Astrocyte (in vitro differentiated cells and primary cell): ENCODE measurements around the gene ANKRD12. TPM values are rescaled to one million over a fixed set of nuclear protein-coding genes. Genes with fewer than 3 reads are reported as not detected.

Experiments
- DNase-seq: peaks from one replicate; pipeline ENCODE4 v3.0.0-alpha.2; 2010; ENCODE audit warnings: low read depth
- FAIRE-seq: peaks from 2 replicates; lab custom pipeline; 2011; peaks lifted over from hg19 to GRCh38; lab: Jason Lieb, UNC
- H2AFZ ChIP-seq: 2 replicates; pipeline ENCODE4 v1.6.0; 2012; ENCODE audit warnings: low read depth, low read length, inconsistent platforms
- H3K27ac ChIP-seq: 2 replicates; pipeline ENCODE4 v1.5.1; 2011; ENCODE audit warnings: low read depth, low read length, inconsistent platforms
- H3K27me3 ChIP-seq: 2 replicates; pipeline ENCODE4 v1.6.0; 2011; ENCODE audit warnings: low read length, inconsistent platforms; ENCODE audit not compliant: insufficient read depth
- H3K36me3 ChIP-seq: 2 replicates; pipeline ENCODE4 v1.5.1; 2011; ENCODE audit warnings: low read length, inconsistent platforms; ENCODE audit not compliant: insufficient read depth
- H3K4me1 ChIP-seq: 2 replicates; pipeline ENCODE4 v1.5.1; 2011; ENCODE audit warnings: low read length, inconsistent platforms; ENCODE audit not compliant: insufficient read depth
- H3K4me2 ChIP-seq: 2 replicates; pipeline ENCODE4 v1.6.0; 2012; ENCODE audit warnings: low read length, inconsistent platforms
- H3K4me3 ChIP-seq: 2 replicates; pipeline ENCODE4 v1.5.1; 2011; ENCODE audit warnings: low read depth, mild to moderate bottlenecking, low read length, inconsistent platforms; ENCODE audit not compliant: insufficient read depth
- H3K79me2 ChIP-seq: 2 replicates; pipeline ENCODE4 v1.6.0; 2012; ENCODE audit warnings: mild to moderate bottlenecking, low read length, inconsistent platforms; ENCODE audit not compliant: insufficient read depth
- H3K9ac ChIP-seq: 2 replicates; pipeline ENCODE4 v1.6.0; 2012; ENCODE audit warnings: mild to moderate bottlenecking, low read length, inconsistent platforms
- H3K9me3 ChIP-seq: 2 replicates; pipeline ENCODE4 v1.5.1; 2012; ENCODE audit warnings: low read depth, mild to moderate bottlenecking, low read length, inconsistent platforms; ENCODE audit not compliant: insufficient read depth
- H4K20me1 ChIP-seq: 2 replicates; pipeline ENCODE4 v1.6.0; 2012; ENCODE audit warnings: low read length, inconsistent platforms; ENCODE audit not compliant: insufficient read depth
- H3K27ac Mint-ChIP-seq: one replicate; pipeline ENCODE4 v1.8.0; 2021; ENCODE audit warnings: mild to moderate bottlenecking, mixed read lengths; ENCODE audit not compliant: unreplicated experiment
- H3K27me3 Mint-ChIP-seq: one replicate; pipeline ENCODE4 v1.8.0; 2021; ENCODE audit warnings: low read depth, mixed read lengths; ENCODE audit not compliant: unreplicated experiment
- H3K36me3 Mint-ChIP-seq: one replicate; pipeline ENCODE4 v1.8.0; 2021; ENCODE audit warnings: low read depth, mixed read lengths; ENCODE audit not compliant: unreplicated experiment
- H3K4me1 Mint-ChIP-seq: one replicate; pipeline ENCODE4 v1.8.0; 2021; ENCODE audit warnings: low read depth, mixed read lengths; ENCODE audit not compliant: unreplicated experiment
- H3K4me3 Mint-ChIP-seq: one replicate; pipeline ENCODE4 v1.8.0; 2021; ENCODE audit warnings: mild to moderate bottlenecking, moderate library complexity, mixed read lengths; ENCODE audit not compliant: unreplicated experiment
- H3K9me3 Mint-ChIP-seq: one replicate; pipeline ENCODE4 v1.8.0; 2021; ENCODE audit warnings: mild to moderate bottlenecking, mixed read lengths; ENCODE audit not compliant: unreplicated experiment
- EZH2 ChIP-seq: IDR thresholded peaks from 2 replicates; pipeline ENCODE4 v1.6.1; 2012; ENCODE audit warnings: mild to moderate bottlenecking, low read length, inconsistent platforms; ENCODE audit not compliant: insufficient read depth
- total RNA-seq: library from RNA; stranded (reverse); gene quantifications from 2 replicates; pipeline ENCODE4 v1.2.1, GENCODE V29; 2021
- TF ChIP-seq, protein P1 (sequence below): IDR thresholded peaks from 2 replicates; pipeline ENCODE4 v1.5.1; 2011; ENCODE audit warnings: low read depth, mild to moderate bottlenecking, inconsistent platforms, low read length, moderate library complexity; ENCODE audit not compliant: insufficient read depth

The ANKRD12 gene
- total RNA-seq, 1 donor from 2014 or later = 24.4 TPM

DNA sequence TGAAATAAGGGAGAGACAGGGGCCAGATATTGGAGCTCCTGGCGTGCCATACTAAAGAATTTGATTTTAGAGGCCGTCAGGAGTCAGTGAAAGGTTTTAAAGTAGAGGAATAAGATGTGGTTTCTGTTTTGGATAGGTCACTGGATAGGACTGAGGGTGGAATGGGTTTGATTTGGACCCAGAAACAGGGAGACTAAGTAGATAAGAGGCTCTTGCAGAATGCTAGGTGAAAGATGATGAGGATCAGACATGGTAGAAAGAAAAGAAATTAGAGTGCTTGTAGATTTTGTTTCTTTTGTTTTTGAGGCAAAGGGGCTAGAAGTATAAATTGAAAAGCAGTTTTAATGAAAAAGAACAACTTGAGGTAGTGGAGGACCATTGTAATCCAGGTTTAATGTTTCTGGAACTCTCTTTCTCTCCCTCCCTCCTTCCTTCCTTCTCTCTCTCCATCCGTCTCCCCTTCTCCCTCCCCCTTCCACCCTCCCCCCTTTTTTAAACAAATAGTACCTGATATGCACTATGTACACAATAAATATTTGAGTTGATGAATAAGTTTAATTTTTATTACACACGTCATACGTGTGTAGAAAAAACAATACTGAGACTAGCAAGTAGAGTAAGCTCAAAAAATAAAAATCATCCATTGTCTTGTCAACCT is 32.2 kb upstream of the ANKRD12 start:
- no peak for FAIRE-seq
- H3K4me2 ChIP-seq = peak overlapping the region; percentile 87
- no peaks in the 10 kb centered on the region for H3K36me3 ChIP-seq
- Mint-ChIP-seq H3K4me3 (peak overlapping the region; percentile 97), H3K27me3 (no peaks in the 10 kb centered on the region), H3K4me1 (peaks cover 33% of the 10 kb centered on the region), H3K9me3 (no peaks in the 10 kb centered on the region), H3K27ac (peak overlapping the region; percentile 86), H3K36me3 (no peaks in the 10 kb centered on the region)
- no peak for DNase-seq
- H4K20me1 ChIP-seq = peaks cover 63% of the 10 kb centered on the region
- no peaks in the 10 kb centered on the region for H3K9me3 ChIP-seq
- peaks cover 68% of the 10 kb centered on the region for H3K79me2 ChIP-seq
- peak overlapping the region; percentile 77 for H3K27ac ChIP-seq
- no peak for TF ChIP-seq EZH2
- TF ChIP-seq, protein P1, sequence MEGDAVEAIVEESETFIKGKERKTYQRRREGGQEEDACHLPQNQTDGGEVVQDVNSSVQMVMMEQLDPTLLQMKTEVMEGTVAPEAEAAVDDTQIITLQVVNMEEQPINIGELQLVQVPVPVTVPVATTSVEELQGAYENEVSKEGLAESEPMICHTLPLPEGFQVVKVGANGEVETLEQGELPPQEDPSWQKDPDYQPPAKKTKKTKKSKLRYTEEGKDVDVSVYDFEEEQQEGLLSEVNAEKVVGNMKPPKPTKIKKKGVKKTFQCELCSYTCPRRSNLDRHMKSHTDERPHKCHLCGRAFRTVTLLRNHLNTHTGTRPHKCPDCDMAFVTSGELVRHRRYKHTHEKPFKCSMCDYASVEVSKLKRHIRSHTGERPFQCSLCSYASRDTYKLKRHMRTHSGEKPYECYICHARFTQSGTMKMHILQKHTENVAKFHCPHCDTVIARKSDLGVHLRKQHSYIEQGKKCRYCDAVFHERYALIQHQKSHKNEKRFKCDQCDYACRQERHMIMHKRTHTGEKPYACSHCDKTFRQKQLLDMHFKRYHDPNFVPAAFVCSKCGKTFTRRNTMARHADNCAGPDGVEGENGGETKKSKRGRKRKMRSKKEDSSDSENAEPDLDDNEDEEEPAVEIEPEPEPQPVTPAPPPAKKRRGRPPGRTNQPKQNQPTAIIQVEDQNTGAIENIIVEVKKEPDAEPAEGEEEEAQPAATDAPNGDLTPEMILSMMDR = no peak
- no peaks in the 10 kb centered on the region for H3K27me3 ChIP-seq
- H3K4me3 ChIP-seq = peak overlapping the region; percentile 96
- H3K9ac ChIP-seq = peak overlapping the region; percentile 94
- peaks cover 20% of the 10 kb centered on the region for H3K4me1 ChIP-seq
- H2AFZ ChIP-seq = no peak overlapping the region

DNA sequence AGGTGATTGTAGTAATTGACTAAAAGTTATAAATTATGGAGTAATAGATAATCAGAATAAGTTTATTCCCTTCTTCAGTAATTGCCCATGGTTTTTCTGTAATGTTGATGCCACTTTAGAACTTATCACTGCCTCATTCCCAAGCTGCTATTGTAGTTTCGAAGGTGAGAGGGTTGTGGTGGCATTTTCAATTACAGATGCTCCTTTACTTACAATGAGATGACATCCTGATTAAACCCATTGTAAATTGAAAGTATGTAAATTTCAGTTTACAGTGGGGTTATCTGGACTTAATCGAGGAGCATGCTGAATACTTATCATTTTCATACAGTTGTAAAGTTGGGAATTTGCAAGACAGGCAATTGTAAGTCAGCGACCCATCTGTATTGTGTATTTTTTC is 31.2 kb upstream of the ANKRD12 start:
- no peaks in the 10 kb centered on the region for H3K27me3 ChIP-seq
- H4K20me1 ChIP-seq = peaks cover 74% of the 10 kb centered on the region
- no peak overlapping the region for H3K27ac Mint-ChIP-seq
- FAIRE-seq (no peak), DNase-seq (no peak)
- peaks cover 29% of the 10 kb centered on the region for H3K4me1 ChIP-seq
- no peaks in the 10 kb centered on the region for H3K9me3 Mint-ChIP-seq
- H3K4me3 ChIP-seq = peak overlapping the region; percentile 38
- peak overlapping the region; percentile 94 for H3K9ac ChIP-seq
- no peaks in the 10 kb centered on the region for H3K9me3 ChIP-seq
- peak overlapping the region; percentile 97 for H3K4me3 Mint-ChIP-seq
- TF ChIP-seq EZH2 = no peak
- TF ChIP-seq, protein P1 = no peak
- H3K27me3 Mint-ChIP-seq = no peaks in the 10 kb centered on the region
- peaks cover 79% of the 10 kb centered on the region for H3K79me2 ChIP-seq
- H3K27ac ChIP-seq = no peak overlapping the region
- H3K36me3 Mint-ChIP-seq = no peaks in the 10 kb centered on the region
- peaks cover 39% of the 10 kb centered on the region for H3K4me1 Mint-ChIP-seq
- no peak overlapping the region for H2AFZ ChIP-seq
- no peaks in the 10 kb centered on the region for H3K36me3 ChIP-seq
- peak overlapping the region; percentile 87 for H3K4me2 ChIP-seq

DNA sequence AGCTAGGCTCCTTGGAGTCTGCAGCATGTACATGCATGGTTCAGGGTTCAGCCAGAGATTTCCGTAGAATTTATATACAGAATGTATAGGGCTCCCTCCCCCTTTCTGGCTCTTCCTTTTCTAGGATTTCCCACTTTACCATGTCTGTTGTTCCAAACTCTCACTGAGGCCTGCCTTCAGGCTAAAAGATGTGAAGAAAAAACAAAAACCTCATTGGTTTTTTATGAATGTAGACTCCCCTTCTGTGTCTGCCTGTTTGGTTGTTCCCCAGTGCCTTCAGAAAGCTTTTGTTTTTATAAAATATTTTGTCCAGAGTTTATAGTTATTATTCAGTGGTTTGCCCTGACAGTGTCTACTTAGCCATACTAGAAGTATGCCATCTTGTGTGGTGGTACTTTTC is 30.5 kb upstream of the ANKRD12 start:
- Histone ChIP-seq H3K4me3 (no peak overlapping the region), H2AFZ (no peak overlapping the region), H4K20me1 (peaks cover 80% of the 10 kb centered on the region), H3K36me3 (no peaks in the 10 kb centered on the region), H3K27ac (no peak overlapping the region), H3K4me1 (peaks cover 29% of the 10 kb centered on the region), H3K9me3 (no peaks in the 10 kb centered on the region), H3K4me2 (peak overlapping the region; percentile 87), H3K79me2 (peaks cover 86% of the 10 kb centered on the region), H3K27me3 (no peaks in the 10 kb centered on the region), H3K9ac (peak overlapping the region; percentile 28)
- peak overlapping the region; percentile 6 for H3K27ac Mint-ChIP-seq
- H3K4me3 Mint-ChIP-seq = peak overlapping the region; percentile 97
- DNase-seq = no peak
- FAIRE-seq = no peak
- H3K36me3 Mint-ChIP-seq = no peaks in the 10 kb centered on the region
- peaks cover 40% of the 10 kb centered on the region for H3K4me1 Mint-ChIP-seq
- no peaks in the 10 kb centered on the region for H3K9me3 Mint-ChIP-seq
- H3K27me3 Mint-ChIP-seq = no peaks in the 10 kb centered on the region
- TF ChIP-seq, protein P1 = no peak
- no peak for TF ChIP-seq EZH2
